IMR-90 (cell line): ENCODE measurements around the gene KHNYN. TPM values are rescaled to one million over a fixed set of nuclear protein-coding genes. Genes with fewer than 3 reads are reported as not detected.

Experiments used
- CTCF ChIP-seq: conservative IDR thresholded peaks from 2 replicates; pipeline ENCODE4 v1.5.1; 2012; ENCODE audit warnings: mild to moderate bottlenecking, low read depth, low read length, improper control_type of control experiment
- polyA plus RNA-seq, 3 experiments: library from polyadenylated mRNA; depleted of rRNA; stranded (reverse); fragments of >200 nt; gene quantifications; 2 replicates each; pipeline ENCODE4 v1.2.3, GENCODE V29; 2012; ENCODE audit warnings: low replicate concordance in 1 of 3
- total RNA-seq: library from RNA; depleted of rRNA; stranded (reverse); fragments of >200 nt; gene quantifications from 2 replicates; pipeline ENCODE4 v1.2.3, GENCODE V29; 2012

The KHNYN gene
- total and polyA plus RNA-seq, 2 of the 4 experiments (the other 2 are of a cell fraction) = 18.9 to 24.4 TPM

- TF ChIP-seq CTCF = no peak
Observed at GRCh38 chr14:24442240-24443052, 12.7 kb downstream of the KHNYN start, which contains the start of gene SDR39U1 (continued).
